DMS 273 treated with DMSO at 0.1 percent for 48 hours (cell line): ENCODE measurements around the gene ABCA7.

Experiments used
- DNase-seq: peaks from one replicate; lab custom pipeline; 2025; lab: John Stamatoyannopoulos, UW

The ABCA7 gene

DNA sequence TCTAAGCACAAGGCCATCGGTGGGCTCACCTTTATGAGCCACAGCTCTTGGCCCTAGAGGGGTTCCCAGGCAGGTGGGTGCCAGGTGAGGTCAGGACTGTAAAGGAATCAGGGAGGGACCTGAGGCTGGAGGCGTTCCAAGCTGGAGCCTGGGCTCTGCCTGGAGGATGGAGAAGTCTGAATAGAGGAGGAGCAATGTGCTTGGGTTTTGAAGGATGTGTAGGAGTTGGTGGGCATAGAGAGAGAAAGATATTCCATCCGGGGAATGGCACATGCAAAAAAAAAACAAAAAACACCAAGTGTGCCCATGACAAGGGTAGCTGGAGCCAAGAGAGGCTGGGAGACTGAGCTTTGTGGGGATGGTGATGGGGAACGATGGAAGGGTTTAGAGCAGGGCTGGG is 37.3 kb upstream of the ABCA7 start:
- no peak for DNase-seq

DNA sequence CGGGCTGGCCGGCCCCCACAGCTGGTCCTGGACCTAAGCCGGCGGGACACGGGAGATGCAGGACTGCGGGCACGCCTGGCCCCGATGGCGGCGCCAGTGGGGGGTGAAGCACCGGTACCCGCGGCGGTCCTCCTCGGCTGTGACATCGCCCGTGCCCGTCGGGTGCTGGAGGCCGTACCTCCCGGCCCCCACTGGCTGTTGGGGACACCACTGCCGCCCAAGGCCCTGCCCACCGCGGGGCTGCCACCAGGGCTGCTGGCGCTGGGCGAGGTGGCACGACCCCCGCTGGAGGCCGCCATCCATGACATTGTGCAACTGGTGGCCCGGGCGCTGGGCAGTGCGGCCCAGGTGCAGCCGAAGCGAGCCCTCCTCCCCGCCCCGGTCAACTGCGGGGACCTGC is 36.6 kb upstream of the ABCA7 start:
- no peak for DNase-seq

DNA sequence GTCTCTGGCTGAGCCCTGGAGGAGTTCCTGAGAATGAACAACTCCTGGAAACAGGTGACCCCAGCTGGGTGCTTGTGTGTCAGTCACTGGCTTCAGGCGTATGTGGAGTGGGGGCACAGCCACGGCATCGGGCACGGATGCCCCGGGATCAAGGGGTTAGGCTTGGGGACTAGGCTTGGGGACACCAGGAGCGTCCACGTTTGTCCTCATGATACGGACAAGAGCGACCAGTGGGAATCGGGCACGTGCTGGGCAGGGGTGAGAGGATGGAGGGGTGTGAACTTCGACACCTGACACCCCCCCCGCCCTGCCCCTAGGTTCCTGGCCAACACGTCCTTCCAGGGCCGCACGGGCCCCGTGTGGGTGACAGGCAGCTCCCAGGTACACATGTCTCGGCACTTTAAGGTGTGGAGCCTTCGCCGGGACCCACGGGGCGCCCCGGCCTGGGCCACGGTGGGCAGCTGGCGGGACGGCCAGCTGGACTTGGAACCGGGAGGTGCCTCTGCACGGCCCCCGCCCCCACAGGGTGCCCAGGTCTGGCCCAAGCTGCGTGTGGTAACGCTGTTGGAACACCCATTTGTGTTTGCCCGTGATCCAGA is 35.6 kb upstream of the ABCA7 start:
- no peak for DNase-seq

DNA sequence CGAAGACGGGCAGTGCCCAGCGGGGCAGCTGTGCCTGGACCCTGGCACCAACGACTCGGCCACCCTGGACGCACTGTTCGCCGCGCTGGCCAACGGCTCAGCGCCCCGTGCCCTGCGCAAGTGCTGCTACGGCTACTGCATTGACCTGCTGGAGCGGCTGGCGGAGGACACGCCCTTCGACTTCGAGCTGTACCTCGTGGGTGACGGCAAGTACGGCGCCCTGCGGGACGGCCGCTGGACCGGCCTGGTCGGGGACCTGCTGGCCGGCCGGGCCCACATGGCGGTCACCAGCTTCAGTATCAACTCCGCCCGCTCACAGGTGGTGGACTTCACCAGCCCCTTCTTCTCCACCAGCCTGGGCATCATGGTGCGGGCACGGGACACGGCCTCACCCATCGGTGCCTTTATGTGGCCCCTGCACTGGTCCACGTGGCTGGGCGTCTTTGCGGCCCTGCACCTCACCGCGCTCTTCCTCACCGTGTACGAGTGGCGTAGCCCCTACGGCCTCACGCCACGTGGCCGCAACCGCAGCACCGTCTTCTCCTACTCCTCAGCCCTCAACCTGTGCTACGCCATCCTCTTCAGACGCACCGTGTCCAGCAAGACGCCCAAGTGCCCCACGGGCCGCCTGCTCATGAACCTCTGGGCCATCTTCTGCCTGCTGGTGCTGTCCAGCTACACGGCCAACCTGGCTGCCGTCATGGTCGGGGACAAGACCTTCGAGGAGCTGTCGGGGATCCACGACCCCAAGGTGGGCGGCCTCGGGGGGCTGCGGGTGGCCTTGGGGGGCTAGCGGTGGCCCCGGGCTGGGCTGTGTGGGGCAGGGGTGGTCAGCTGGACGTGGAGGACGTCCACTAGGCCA is 34.9 kb upstream of the ABCA7 start:
- DNase-seq, result no peak

DNA sequence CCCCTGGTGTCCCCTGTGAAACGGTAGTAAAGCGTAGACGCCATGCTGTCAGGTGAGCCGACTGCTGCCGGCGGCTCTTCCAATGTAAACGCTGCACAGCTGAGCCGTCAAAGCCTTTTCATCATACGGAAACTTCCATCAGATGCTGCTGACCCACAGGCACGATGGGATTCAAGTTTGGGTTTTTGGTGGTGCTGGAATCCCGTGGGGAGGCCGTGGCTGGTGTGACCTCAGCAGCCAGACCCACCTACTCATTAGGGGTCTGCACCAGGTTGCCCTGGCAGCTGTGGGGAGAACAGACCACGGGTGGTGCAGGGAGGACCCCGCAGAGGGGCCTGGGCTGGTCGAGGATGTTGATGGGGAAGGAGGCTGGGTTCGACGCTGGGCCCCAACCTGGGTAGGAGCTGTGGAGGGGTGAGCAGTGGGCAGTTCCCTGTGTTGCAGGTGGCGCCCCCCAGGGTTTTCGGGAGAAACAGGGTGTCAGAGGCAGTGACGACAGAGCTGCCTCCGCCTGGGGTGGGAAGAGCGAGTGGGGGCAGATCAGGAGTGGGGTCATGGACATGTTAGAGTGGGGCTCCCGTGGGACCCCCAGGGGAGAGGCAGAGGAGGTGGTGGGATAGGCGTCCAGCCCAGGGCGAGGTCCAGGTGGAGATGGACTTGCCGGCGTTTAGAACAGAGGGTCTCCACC is 33.1 kb upstream of the ABCA7 start:
- DNase-seq, result no peak

DNA sequence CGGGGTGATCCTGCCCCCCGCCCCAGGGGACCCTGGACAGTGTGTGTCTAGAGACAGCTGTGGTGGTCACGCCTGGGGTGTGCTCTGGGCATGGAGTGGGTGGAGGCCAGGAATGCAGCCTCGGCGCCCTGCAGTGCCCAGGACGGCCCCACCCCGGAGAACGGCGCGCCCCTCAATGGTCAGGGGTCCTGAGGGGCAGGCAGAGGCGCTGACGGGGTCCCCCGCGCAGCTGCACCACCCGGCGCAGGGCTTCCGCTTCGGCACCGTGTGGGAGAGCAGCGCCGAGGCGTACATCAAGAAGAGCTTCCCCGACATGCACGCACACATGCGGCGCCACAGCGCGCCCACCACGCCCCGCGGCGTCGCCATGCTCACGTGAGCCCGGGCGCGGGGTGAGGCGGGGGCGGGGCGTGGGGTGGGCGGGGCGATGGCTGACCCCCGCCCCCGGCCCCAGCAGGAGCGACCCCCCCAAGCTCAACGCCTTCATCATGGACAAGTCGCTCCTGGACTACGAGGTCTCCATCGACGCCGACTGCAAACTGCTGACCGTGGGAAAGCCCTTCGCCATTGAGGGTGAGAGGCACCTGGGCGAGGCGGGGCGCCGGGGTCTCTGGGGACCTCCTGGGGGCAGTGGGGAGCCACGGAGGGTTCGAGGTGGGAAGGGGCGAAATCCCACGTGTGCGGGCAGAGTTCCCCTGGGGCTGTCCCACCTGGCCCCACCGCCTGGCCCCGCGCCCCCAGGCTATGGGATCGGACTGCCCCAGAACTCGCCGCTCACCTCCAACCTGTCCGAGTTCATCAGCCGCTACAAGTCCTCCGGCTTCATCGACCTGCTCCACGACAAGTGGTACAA is 32.3 kb upstream of the ABCA7 start:
- DNase-seq, result no peak

DNA sequence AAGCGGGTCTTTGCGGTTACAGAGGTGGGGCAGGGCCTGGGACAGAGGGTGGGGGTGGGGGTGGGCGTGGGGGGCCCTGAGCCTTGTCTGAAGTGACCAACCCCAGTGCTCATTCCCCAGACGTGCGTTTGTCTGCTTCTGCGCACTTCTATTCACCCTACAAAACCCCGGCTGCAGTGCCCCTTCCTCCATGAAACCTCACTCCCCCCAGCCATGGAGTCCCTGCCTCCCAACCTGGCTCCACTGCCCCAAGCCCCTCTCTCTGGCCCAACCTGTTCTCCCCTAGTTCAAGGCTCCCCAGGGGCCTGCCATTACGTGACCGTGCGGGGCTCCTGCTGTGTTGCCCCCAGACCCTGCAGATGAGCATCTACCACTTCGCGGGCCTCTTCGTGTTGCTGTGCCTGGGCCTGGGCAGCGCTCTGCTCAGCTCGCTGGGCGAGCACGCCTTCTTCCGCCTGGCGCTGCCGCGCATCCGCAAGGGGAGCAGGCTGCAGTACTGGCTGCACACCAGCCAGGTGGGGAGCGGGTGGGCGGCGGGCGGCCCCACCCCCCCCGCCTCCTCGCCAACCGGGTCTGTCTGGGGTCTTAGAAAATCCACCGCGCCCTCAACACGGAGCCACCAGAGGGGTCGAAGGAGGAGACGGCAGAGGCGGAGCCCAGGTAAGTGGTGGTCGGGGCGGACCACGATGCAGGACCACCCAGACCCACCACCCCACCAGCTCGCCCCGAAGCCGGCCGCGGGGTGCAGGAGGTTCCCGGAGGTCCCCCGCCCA is 31.5 kb upstream of the ABCA7 start:
- no peak for DNase-seq

DNA sequence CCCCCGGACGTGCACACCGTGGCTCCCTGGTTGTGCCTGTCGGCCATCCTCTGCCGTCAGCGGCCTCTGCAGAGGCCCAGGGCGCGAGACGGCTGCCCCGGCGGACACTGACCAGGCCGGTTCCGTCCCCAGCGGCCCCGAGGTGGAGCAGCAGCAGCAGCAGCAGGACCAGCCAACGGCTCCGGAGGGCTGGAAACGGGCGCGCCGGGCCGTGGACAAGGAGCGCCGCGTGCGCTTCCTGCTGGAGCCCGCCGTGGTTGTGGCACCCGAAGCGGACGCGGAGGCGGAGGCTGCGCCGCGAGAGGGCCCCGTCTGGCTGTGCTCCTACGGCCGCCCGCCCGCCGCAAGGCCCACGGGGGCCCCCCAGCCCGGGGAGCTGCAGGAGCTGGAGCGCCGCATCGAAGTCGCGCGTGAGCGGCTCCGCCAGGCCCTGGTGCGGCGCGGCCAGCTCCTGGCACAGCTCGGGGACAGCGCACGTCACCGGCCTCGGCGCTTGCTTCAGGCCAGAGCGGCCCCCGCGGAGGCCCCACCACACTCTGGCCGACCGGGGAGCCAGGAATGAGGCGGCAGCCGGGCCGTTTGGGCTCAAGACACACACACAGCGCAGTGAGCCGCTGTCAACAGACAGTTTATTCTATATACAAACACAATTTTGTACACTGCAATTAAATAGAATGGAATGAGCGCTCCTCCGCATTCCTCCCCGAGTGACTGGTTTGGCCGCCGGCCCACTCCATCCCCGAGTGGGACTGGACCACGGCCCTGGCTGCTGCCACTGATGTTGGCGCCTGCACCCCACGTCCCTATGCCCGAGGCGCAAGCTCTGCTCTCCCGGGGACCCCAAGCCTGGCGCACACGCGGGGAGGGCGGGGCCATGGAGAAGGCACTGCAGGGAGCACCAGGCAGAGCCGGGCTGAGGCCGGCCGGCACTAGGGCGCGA is 30.6 kb upstream of the ABCA7 start:
- DNase-seq, result no peak

GRCh38 chr19:1009981-1010538 is 29.8 kb upstream of the ABCA7 start:
- DNase-seq, result no peak

GRCh38 chr19:1010586-1011510 is 29.1 kb upstream of the ABCA7 start:
- no peak for DNase-seq

DNA sequence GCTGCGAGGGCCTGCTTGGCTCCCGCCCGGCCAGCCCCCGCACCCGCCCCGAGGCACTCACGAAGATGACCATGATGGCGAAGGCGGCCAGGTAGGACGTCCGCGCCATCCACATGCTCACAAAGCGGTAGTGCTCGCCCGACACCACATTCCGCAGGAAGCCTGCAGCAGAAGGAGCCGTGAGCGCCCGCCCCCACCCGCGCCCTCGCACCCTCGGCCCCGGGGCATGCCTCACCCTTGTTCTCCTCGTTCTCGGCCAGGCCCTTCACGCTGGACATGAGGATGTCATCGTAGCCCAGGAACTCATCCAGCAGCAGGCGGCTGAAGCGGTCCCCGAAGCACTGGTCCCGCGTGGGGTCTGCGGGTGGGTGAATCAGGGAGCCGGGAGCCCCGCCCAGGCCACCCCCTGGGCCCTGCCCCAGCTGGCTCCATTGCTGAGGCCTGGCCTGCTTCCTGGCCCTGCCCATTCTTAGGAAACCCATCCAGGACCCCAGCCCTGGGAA is 28.0 kb upstream of the ABCA7 start:
- no peak for DNase-seq

DNA sequence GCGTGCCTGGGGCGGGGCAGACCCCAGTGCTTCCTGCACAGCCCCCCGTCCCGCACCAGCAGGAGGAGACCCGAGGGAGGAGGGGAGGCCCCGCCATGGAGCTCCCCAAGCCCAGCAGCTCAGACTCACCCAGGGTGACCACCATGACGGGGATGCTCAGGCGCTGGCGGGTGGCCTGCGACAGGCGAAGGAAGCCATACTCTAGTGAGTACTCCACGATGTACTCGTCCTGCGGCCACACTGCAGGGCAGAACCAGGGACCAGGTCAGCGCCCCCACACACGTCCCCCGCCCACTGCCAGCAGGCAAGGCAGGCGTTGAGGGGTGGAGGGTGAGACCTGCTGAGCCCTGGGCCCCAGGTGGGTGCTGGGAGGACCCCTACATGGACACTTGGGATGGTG is 27.6 kb upstream of the ABCA7 start:
- no peak for DNase-seq

- DNase-seq, result no peak
Observed at GRCh38 chr19:1013218-1013617, 26.7 kb upstream of the ABCA7 start.

- DNase-seq, result no peak
Observed at GRCh38 chr19:1014161-1015060, 25.5 kb upstream of the ABCA7 start.

DNA sequence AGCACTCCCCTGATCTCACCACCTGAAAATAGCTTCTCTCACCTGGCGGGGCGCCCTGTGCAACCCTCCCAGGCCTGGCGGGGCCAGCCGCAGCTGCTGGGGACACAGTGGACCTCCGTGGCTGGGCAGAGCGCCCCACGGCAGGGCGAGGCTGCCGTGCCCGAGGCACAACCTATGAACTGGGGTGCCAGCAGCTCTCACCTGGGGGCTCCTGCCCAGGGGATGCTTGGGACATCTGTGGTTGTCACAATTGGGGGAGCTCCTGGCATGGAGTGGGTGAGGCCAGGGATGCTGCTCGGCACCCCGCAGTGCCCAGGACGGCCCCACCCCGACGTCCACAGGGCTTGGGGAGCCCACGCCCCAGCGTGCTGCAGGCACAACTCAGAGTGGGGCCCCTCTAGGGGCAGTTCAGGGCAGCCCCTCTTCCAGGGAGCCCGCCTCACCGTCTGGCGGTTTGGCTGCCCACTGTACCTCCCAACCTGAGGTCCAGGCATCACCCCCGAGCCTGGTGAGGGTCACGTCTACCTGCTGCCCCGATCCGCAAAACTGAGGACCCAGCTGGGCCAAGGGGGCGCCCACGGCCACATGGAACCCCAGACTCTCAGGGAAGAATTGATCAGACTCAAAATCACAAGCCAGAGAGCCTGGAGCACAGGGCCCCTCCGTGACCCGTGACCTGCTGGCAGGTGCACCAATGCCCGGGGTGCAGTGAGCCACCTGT is 24.7 kb upstream of the ABCA7 start:
- no peak for DNase-seq

GRCh38 chr19:1015782-1016646 is 23.9 kb upstream of the ABCA7 start:
- DNase-seq, result no peak
